Transverse colon (tissue), 4 donors: ENCODE data around the gene ZNF275. TPM values are rescaled to one million over a fixed set of nuclear protein-coding genes. Genes with fewer than 3 reads are reported as not detected.

Experiments
- DNase-seq: peaks from one replicate; pipeline ENCODE4 v3.0.0-alpha.2; 2019
- H3K27ac ChIP-seq, 4 donors: fragments of 200-600 bp; sonication (generic); 2 replicates each; pipeline ENCODE4 v1.5.1; 2016 to 2018; ENCODE audit warnings: inconsistent platforms in 4 of 4
- H3K27me3 ChIP-seq: fragments of 200-600 bp; sonication (generic); 2 replicates; pipeline ENCODE4 v1.5.1; 2017; ENCODE audit warnings: inconsistent platforms
- H3K36me3 ChIP-seq, 4 donors: fragments of 200-600 bp; sonication (generic); 2 replicates each; pipeline ENCODE4 v1.5.1; 2017 to 2019; ENCODE audit warnings: inconsistent platforms in 4 of 4
- H3K4me1 ChIP-seq, 4 donors: fragments of 200-600 bp; sonication (generic); 2 replicates each; pipeline ENCODE4 v1.5.1; 2017 to 2020; ENCODE audit warnings: inconsistent platforms in 4 of 4
- H3K4me3 ChIP-seq, 4 donors: fragments of 200-600 bp; sonication (generic); 1 replicate in 1 of 4; 2 replicates in 3 of 4; pipeline versions ENCODE4 v1.5.1 to v1.6.1; 2017 to 2019; ENCODE audit warnings: inconsistent platforms in 4 of 4
- H3K9me3 ChIP-seq, 2 donors: fragments of 200-600 bp; sonication (generic); 2 replicates each; pipeline ENCODE4 v1.5.1; 2017 to 2019; ENCODE audit warnings: inconsistent platforms in 2 of 2
- CTCF ChIP-seq, 5 experiments: fragments of 200-600 bp in 3 of 5; fragments of 450-650 bp in 2 of 5; sonication (generic) in 3 of 5; IDR thresholded peaks; 1 replicate in 2 of 5; 2 replicates in 3 of 5; pipeline ENCODE4 v1.5.1; 2016 to 2017; ENCODE audit warnings: antibody characterized with exemption in 5 of 5, inconsistent platforms in 3 of 5, mild to moderate bottlenecking in 2 of 5, moderate library complexity in 1 of 5
- EP300 ChIP-seq: sonication (generic); formaldehyde crosslinking; IDR thresholded peaks from one replicate; pipeline ENCODE4 v1.6.1; 2017; ENCODE audit warnings: antibody characterized with exemption, low read depth
- POLR2A ChIP-seq: fragments of 450-650 bp; IDR thresholded peaks from one replicate; pipeline ENCODE4 v1.6.1; 2016; ENCODE audit warnings: antibody characterized with exemption, mild to moderate bottlenecking, moderate library complexity
- POLR2AphosphoS5 ChIP-seq, 3 donors: sonication (generic); formaldehyde crosslinking; IDR thresholded peaks; one replicate each; pipeline ENCODE4 v1.6.1; 2016; ENCODE audit warnings: antibody characterized with exemption in 3 of 3
- WGBS, 2 donors: methylation state at CpG; one replicate each; pipeline ENCODE4 v1.1.5; 2018; ENCODE audit warnings: low coverage in 1 of 2; 5-methylcytosine and 5-hydroxymethylcytosine counted together
- in situ Hi-C, 4 donors: fragments of 200-750 bp; cut with MboI; loops; one replicate each; pipeline versions ENCODE4 v1.15.0 to v1.15.1; 2017; ENCODE audit warnings: low sequenced_read_pairs in 3 of 4, low pct_ligation_motif_present in 1 of 4, low pct_unique_long_range_greater_than_20kb in 1 of 4
- intact Hi-C: fragments of 100-400 bp; cut with DNase I; formaldehyde crosslinking; loops from one replicate; pipeline ENCODE4 v1.15.1; 2023; ENCODE audit warnings: low total_unique reads
- small RNA-seq, 4 donors: library from RNA; depleted of rRNA; stranded (forward); fragments of <200 nt; gene quantifications; one replicate each; pipeline ENCODE3, GENCODE V24; 2016
- total RNA-seq, 4 donors: library from RNA; depleted of rRNA; stranded (reverse); fragments of >200 nt; gene quantifications; one replicate each; pipeline ENCODE4 v1.1.0, GENCODE V29; 2016

The ZNF275 gene
- total RNA-seq, 4 donors from 2014 or later = 5.6 to 8.8 (median 7.1) TPM

GRCh38 chrX:153400146-153401132 is 66.5 kb downstream of the ZNF275 start:
- Histone ChIP-seq H3K4me3 (no peak overlapping the region), H3K27ac (no peak overlapping the region), H3K9me3 (no peaks in the 10 kb centered on the region), H3K27me3 (no peaks in the 10 kb centered on the region), H3K36me3 (no peaks in the 10 kb centered on the region), H3K4me1 (no peaks in the 10 kb centered on the region)
- DNase-seq = peak; percentile 41
- TF ChIP-seq CTCF (IDR thresholded peaks at IDR 0.05) (peak; percentile 22 to 47 (median 37)), POLR2A (no peak), POLR2AphosphoS5 (IDR thresholded peaks at IDR 0.05) (no peak)
- 83% methylated on average over 58 of the region's 60 CpGs; no CpG with 5 or more reads in 1 of the 2 donors for WGBS, 2 donors
- intact Hi-C loops = no loop called here
- in situ Hi-C loops = no loop called here

- Histone ChIP-seq H3K36me3 (no peaks in the 10 kb centered on the region), H3K27ac (no peak within 1 kb of the TSS), H3K4me1 (no peaks in the 10 kb centered on the region), H3K4me3 (no peak within 1 kb of the TSS), H3K27me3 (no peaks in the 10 kb centered on the region), H3K9me3 (no peaks in the 10 kb centered on the region)
- TF ChIP-seq POLR2AphosphoS5 (IDR thresholded peaks at IDR 0.05) = no peak
- TF ChIP-seq EP300 = no peak
- no peak for TF ChIP-seq POLR2A
- no peak for TF ChIP-seq CTCF (IDR thresholded peaks at IDR 0.05)
- DNase-seq = no peak
- intact Hi-C loops = no loop called here
- in situ Hi-C loops = no loop called here
- 94% methylated on average over 29 of the region's 29 CpGs; no CpG with 5 or more reads in 1 of the 2 donors for WGBS, 2 donors
These were observed 67.3 kb downstream of the ZNF275 start, which contains the start of gene PNMA6E for GRCh38 chrX:153401133-153401764. PNMA6E (minus strand) TSS chrX:153401350; CDS start chrX:153398849, 2,501 bp downstream.

Small RNA genes lying within 50 kb of the gene (small RNA-seq; reads per million reads assigned to genes)
- gene AC152007.1 = 0 reads per million in 4 donors

Other genes starting within 250 kb of the ZNF275 start
- not detected for gene MAGEA1, start 154.9 kb upstream of the ZNF275 start, total RNA-seq
- not detected for gene PNMA6F, start 12.4 kb upstream of the ZNF275 start, total RNA-seq
- not detected for gene PNMA6E, start 67.2 kb downstream of the ZNF275 start, total RNA-seq
- 1 to 10 TPM in 2 of 4 donors, under 1 TPM in 2; 0.27 to 3.0 (median 1.3) TPM for gene ZFP92, start 77.3 kb downstream of the ZNF275 start, total RNA-seq
- gene TREX2, start 111.9 kb downstream of the ZNF275 start, total RNA-seq = 1 to 10 TPM in 2 of 4 donors, under 1 TPM in 1, not detected in 1; 0.55 to 2.0 (median 1.4) TPM
- 10 to 100 TPM in 3 of 4 donors, 1 to 10 TPM in 1; 7.0 to 34.8 (median 12.4) TPM for gene HAUS7, start 136.4 kb downstream of the ZNF275 start, total RNA-seq
- gene BGN, start 160.8 kb downstream of the ZNF275 start, total RNA-seq = 10 to 100 TPM in 2 of 4 donors, 1 to 10 TPM in 2; 3.8 to 67.1 (median 10.5) TPM
- gene ATP2B3, start 183.5 kb downstream of the ZNF275 start, total RNA-seq = not detected